ENCODE measurements around the gene SPEN. TPM values are rescaled to one million over a fixed set of nuclear protein-coding genes. Genes with fewer than 3 reads are reported as not detected.

Gene SPEN
- total RNA-seq, 2 experiments from 2014 or later = 60.8 to 63.1 TPM

- ChIA-PET CTCF (interaction anchor here (1.1 to 4.5 kb wide), 4 partner anchors 12 to 119 kb away, joined by 3 to 19 read pairs (median 10); no protein-coding TSS in a partner anchor), POLR2A (interaction anchor here (0.6 to 5.1 kb wide), 5 partner anchors 12 to 126 kb away, joined by 3 to 71 read pairs (median 6); no protein-coding TSS in a partner anchor)
Observed at GRCh38 chr1:15848929-15849774, 1.6 kb downstream of the SPEN start.

- CTCF ChIA-PET = interaction anchor here (1.1 to 4.5 kb wide), 6 partner anchors 12 to 118 kb away, joined by 3 to 19 read pairs (median 6); no protein-coding TSS in a partner anchor
- POLR2A ChIA-PET = interaction anchor here (1.6 to 5.1 kb wide), 3 partner anchors 16 to 125 kb away, joined by 6 to 71 read pairs (median 16); no protein-coding TSS in a partner anchor
Observed at GRCh38 chr1:15849775-15850324, 2.3 kb downstream of the SPEN start.

GRCh38 chr1:15850471-15851001 is 3.0 kb downstream of the SPEN start:
- POLR2A ChIA-PET = interaction anchor here (3.8 to 5.1 kb wide), 2 partner anchors 17 to 99 kb away, joined by 16 to 71 read pairs; no protein-coding TSS in a partner anchor
- CTCF ChIA-PET = interaction anchor here (1.1 to 1.9 kb wide), 3 partner anchors 13 to 118 kb away, joined by 3 to 7 read pairs (median 3); no protein-coding TSS in a partner anchor

- ChIA-PET POLR2A (interaction anchor here (5.1 kb wide), 1 partner anchor 18 kb away, joined by 71 read pairs; no protein-coding TSS in a partner anchor), CTCF (interaction anchor here (0.5 to 1.9 kb wide), 3 partner anchors 14 to 36 kb away, joined by 3 to 7 read pairs (median 3); no protein-coding TSS in a partner anchor)
Observed at GRCh38 chr1:15851210-15852035, 3.9 kb downstream of the SPEN start.

- CTCF ChIA-PET = interaction anchor here (0.5 to 1.9 kb wide), 3 partner anchors 15 to 21 kb away, joined by 3 to 7 read pairs (median 4); no protein-coding TSS in a partner anchor
- POLR2A ChIA-PET = no interaction called here
Observed at GRCh38 chr1:15852036-15852827, 4.7 kb downstream of the SPEN start.

- ChIA-PET CTCF (interaction anchor here (1.0 kb wide), 1 partner anchor 18 kb away, joined by 4 read pairs; no protein-coding TSS in a partner anchor), POLR2A (no interaction called here)
Observed at GRCh38 chr1:15852828-15853302, 5.4 kb downstream of the SPEN start.

GRCh38 chr1:15856888-15857287 is 9.4 kb downstream of the SPEN start:
- ChIA-PET CTCF (no interaction called here), POLR2A (no interaction called here)

GRCh38 chr1:15858069-15858670 is 10.7 kb downstream of the SPEN start:
- CTCF ChIA-PET = interaction anchor here (1.1 kb wide), 1 partner anchor 10 kb away, joined by 4 read pairs; no protein-coding TSS in a partner anchor
- POLR2A ChIA-PET = interaction anchor here (0.6 to 0.7 kb wide), 2 partner anchors 45 to 59 kb away, joined by 4 to 5 read pairs; no protein-coding TSS in a partner anchor

GRCh38 chr1:15858672-15859372 is 11.3 kb downstream of the SPEN start:
- POLR2A ChIA-PET = interaction anchor here (0.6 to 0.7 kb wide), 2 partner anchors 46 to 58 kb away, joined by 4 to 5 read pairs; no protein-coding TSS in a partner anchor
- CTCF ChIA-PET = interaction anchor here (0.6 to 1.1 kb wide), 3 partner anchors 9 to 170 kb away, joined by 3 to 4 read pairs (median 4); no protein-coding TSS in a partner anchor

- ChIA-PET CTCF (interaction anchor here (1.4 kb wide), 1 partner anchor 17 kb away, joined by 4 read pairs; no protein-coding TSS in a partner anchor), POLR2A (no interaction called here)
Observed at GRCh38 chr1:15863156-15863901, 15.8 kb downstream of the SPEN start.

GRCh38 chr1:15866721-15867201 is 19.3 kb downstream of the SPEN start:
- POLR2A ChIA-PET = no interaction called here
- CTCF ChIA-PET = interaction anchor here (1.4 kb wide), 1 partner anchor 8 kb away, joined by 4 read pairs; no protein-coding TSS in a partner anchor

GRCh38 chr1:15867288-15867687 is 19.8 kb downstream of the SPEN start:
- ChIA-PET CTCF (interaction anchor here (0.7 to 1.4 kb wide), 2 partner anchors 9 to 120 kb away, joined by 3 to 4 read pairs; no protein-coding TSS in a partner anchor), POLR2A (no interaction called here)

GRCh38 chr1:15869413-15869812 is 21.9 kb downstream of the SPEN start:
- CTCF ChIA-PET = no interaction called here
- POLR2A ChIA-PET = no interaction called here

GRCh38 chr1:15870421-15870820 is 22.9 kb downstream of the SPEN start:
- POLR2A ChIA-PET = interaction anchor here (1.6 kb wide), 1 partner anchor 79 kb away, joined by 5 read pairs; no protein-coding TSS in a partner anchor
- CTCF ChIA-PET = interaction anchor here (1.4 kb wide), 1 partner anchor 18 kb away, joined by 4 read pairs; no protein-coding TSS in a partner anchor

- ChIA-PET CTCF (interaction anchor here (0.5 to 0.6 kb wide), 2 partner anchors 16 to 605 kb away, joined by 3 to 4 read pairs; no protein-coding TSS in a partner anchor), POLR2A (no interaction called here)
Observed at GRCh38 chr1:15874471-15874870, 27.0 kb downstream of the SPEN start.

Data from activated CD8-positive, alpha-beta memory T cell treated with anti-CD3 and anti-CD28 coated beads for 36 hours (primary cell).